A673 (cell line): ENCODE measurements around the gene SYNC. TPM values are rescaled to one million over a fixed set of nuclear protein-coding genes. Genes with fewer than 3 reads are reported as not detected.

Source experiments
- BruUV-seq: library from RNA; stranded (reverse); fragments of 400-500 nt; replicated peaks from 2 replicates; lab custom pipeline; 2021; lab: Mats Ljungman, UMichigan
- CTCF ChIA-PET: fragments of 300-600 bp; sonication (Branson Sonifier 250); formaldehyde crosslinking; loops from one replicate; lab custom pipeline; 2022; ENCODE audit warnings: antibody characterized with exemption; lab: Charles Lee
- POLR2A ChIA-PET: fragments of 300-600 bp; sonication (Branson Sonifier 250); formaldehyde crosslinking; loops from one replicate; lab custom pipeline; 2022; ENCODE audit warnings: antibody characterized with exemption; ENCODE audit not compliant: low non-redundant PET; lab: Charles Lee
- DNase-seq: peaks from one replicate; pipeline ENCODE4 v3.0.0-alpha.2; 2015; ENCODE audit warnings: low spot score
- H3K27ac ChIP-seq: fragments of 200-600 bp; sonication (generic); 2 replicates; pipeline ENCODE4 v1.5.1; 2016; ENCODE audit warnings: mixed run types, low read depth, mild to moderate bottlenecking, mixed read lengths, antibody characterized with exemption, low read length; ENCODE audit not compliant: poor library complexity, severe bottlenecking
- H3K27me3 ChIP-seq: fragments of 200-600 bp; sonication (generic); replicated peaks from 2 replicates; pipeline ENCODE4 v1.6.1; 2017; ENCODE audit warnings: mixed run types, low read depth, mild to moderate bottlenecking, mixed read lengths, antibody characterized with exemption, low read length; ENCODE audit not compliant: insufficient read depth, poor library complexity
- H3K36me3 ChIP-seq: fragments of 200-600 bp; sonication (generic); 2 replicates; pipeline ENCODE4 v1.6.1; 2016; ENCODE audit warnings: mixed run types, mild to moderate bottlenecking, mixed read lengths, antibody characterized with exemption, low read length; ENCODE audit not compliant: insufficient read depth, poor library complexity, severe bottlenecking
- H3K4me1 ChIP-seq: fragments of 200-600 bp; sonication (generic); 2 replicates; pipeline ENCODE4 v1.6.1; 2017; ENCODE audit warnings: mixed run types, mild to moderate bottlenecking, mixed read lengths, antibody characterized with exemption, low read length; ENCODE audit not compliant: insufficient read depth, poor library complexity, severe bottlenecking
- H3K4me3 ChIP-seq: fragments of 200-600 bp; sonication (generic); 2 replicates; pipeline ENCODE4 v1.5.1; 2016; ENCODE audit warnings: low read depth, mixed run types, mild to moderate bottlenecking, mixed read lengths, low read length; ENCODE audit not compliant: poor library complexity, severe bottlenecking
- H3K9me3 ChIP-seq: fragments of 200-600 bp; sonication (generic); 2 replicates; pipeline ENCODE4 v1.6.1; 2016; ENCODE audit warnings: mixed run types, low read depth, mild to moderate bottlenecking, mixed read lengths, antibody characterized with exemption, low read length; ENCODE audit not compliant: poor library complexity, severe bottlenecking
- EZH2 ChIP-seq: fragments of 200-600 bp; sonication (generic); IDR thresholded peaks from 2 replicates; pipeline ENCODE4 v1.6.1; 2017; ENCODE audit warnings: borderline replicate concordance, low read depth, mild to moderate bottlenecking, mixed read lengths, antibody characterized with exemption, low read length; ENCODE audit not compliant: poor library complexity, severe bottlenecking
- intact Hi-C: fragments of 100-400 bp; cut with micrococcal nuclease; formaldehyde crosslinking; loops from one replicate; pipeline ENCODE4 v1.10.0; 2022; ENCODE audit not compliant: unreplicated experiment
- total RNA-seq: library from RNA; stranded (reverse); gene quantifications from 2 replicates; pipeline ENCODE4 v1.2.3, GENCODE V29; 2021
- TF ChIP-seq, protein P1 (sequence below): fragments of 300-800, 200-600 bp; sonication (generic); conservative IDR thresholded peaks from 2 replicates; pipeline ENCODE4 v1.5.1; 2017; ENCODE audit warnings: low read depth, mild to moderate bottlenecking, antibody characterized with exemption, low read length, moderate library complexity, mixed read lengths

The SYNC gene
- total RNA-seq, 1 experiment from 2014 or later = 0.71 TPM

DNA sequence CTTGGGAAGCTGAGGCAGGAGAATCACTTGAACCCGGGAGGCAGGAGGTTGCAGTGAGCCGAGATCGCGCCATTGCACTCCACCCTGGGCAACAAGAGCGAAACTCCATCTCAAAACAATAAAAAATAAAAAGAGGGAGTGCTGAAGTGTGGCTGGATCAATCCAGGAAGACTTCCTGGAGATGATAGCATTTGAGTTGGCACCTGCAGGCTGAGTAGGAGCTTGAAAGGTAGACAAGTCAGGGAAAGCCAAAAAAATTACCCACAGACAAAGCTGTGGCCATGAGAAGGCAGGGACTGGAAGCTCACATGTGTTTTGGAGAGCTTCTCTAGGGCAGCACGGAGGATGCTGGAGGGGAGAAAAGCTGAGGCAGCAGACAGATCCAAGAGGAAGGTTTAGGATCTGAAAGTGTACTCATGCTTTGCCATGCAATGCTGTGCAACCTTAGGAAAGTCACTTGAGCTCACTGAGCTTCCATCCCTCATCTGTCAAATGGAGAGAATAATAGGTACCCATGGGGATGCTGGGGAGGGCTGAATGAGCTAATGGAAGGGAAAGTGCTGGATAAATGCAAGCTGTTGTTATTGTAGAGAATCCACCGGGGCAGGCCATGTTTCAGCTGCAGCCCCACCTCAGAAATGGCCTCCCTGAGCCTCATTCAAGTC lies 26.0 kb upstream of the SYNC start:
- Histone ChIP-seq H3K36me3 (no peaks in the 10 kb centered on the region), H3K4me1 (peaks cover 14% of the 10 kb centered on the region), H3K4me3 (no peak overlapping the region), H3K27me3 (no peaks in the 10 kb centered on the region), H3K27ac (no peak overlapping the region), H3K9me3 (no peaks in the 10 kb centered on the region)
- TF ChIP-seq EZH2 = no peak
- TF ChIP-seq, protein P1, sequence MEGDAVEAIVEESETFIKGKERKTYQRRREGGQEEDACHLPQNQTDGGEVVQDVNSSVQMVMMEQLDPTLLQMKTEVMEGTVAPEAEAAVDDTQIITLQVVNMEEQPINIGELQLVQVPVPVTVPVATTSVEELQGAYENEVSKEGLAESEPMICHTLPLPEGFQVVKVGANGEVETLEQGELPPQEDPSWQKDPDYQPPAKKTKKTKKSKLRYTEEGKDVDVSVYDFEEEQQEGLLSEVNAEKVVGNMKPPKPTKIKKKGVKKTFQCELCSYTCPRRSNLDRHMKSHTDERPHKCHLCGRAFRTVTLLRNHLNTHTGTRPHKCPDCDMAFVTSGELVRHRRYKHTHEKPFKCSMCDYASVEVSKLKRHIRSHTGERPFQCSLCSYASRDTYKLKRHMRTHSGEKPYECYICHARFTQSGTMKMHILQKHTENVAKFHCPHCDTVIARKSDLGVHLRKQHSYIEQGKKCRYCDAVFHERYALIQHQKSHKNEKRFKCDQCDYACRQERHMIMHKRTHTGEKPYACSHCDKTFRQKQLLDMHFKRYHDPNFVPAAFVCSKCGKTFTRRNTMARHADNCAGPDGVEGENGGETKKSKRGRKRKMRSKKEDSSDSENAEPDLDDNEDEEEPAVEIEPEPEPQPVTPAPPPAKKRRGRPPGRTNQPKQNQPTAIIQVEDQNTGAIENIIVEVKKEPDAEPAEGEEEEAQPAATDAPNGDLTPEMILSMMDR = no peak
- DNase-seq = no peak
- POLR2A ChIA-PET = no interaction called here
- no TSS peak for BruUV-seq
- CTCF ChIA-PET = no interaction called here
- intact Hi-C loops = no loop called here

DNA sequence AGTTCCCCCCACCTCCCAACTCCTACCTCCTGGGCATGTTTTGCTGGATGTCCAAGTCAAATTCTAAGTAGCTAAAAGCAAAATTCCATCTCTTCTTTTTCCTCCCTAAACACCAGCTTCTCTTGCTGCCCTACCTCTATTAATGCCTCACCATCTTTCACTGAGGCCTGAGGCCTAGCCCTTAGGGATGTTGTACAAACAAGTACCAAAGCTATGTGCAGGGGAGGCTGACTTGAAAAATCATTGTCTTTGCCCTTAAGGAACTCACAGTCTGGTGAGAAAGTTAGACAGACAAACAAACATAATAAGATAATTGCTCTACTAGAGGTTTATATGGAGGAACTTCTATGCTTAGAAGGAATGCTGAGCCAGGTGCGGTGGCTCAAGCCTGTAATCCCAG lies 25.3 kb upstream of the SYNC start:
- intact Hi-C loops = no loop called here
- POLR2A ChIA-PET = no interaction called here
- TF ChIP-seq, protein P1 = no peak
- TF ChIP-seq EZH2 = no peak

DNA sequence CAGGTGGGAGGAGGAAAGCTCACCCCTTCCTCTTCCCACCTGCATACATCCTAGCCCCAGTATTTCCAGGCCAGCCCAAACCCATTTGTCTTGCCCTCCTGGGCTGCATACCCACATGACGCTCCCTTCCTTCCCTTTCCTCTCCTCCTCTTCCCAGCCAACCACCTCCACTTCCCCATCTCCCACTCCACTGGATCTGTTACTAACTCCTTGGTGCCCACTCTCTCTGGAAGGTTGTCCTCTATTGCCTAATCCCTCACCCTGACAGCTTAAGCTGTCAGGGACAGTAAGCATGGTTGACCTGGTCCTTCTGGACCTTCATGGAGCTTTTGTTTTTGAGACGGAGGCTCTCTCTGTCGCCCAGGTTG lies 23.0 kb upstream of the SYNC start:
- Histone ChIP-seq H3K4me3 (no peak overlapping the region), H3K27me3 (no peaks in the 10 kb centered on the region), H3K9me3 (no peaks in the 10 kb centered on the region), H3K4me1 (peaks cover 14% of the 10 kb centered on the region), H3K27ac (peak overlapping the region; percentile 67), H3K36me3 (no peaks in the 10 kb centered on the region)
- TF ChIP-seq EZH2 = no peak
- TF ChIP-seq, protein P1 = no peak
- intact Hi-C loops = no loop called here
- TSS peak; percentile 49 for BruUV-seq
- DNase-seq = no peak
- ChIA-PET POLR2A (no interaction called here), CTCF (no interaction called here)

More for the DNA sequence above, 25.3 kb upstream of the SYNC start:
- Histone ChIP-seq H3K9me3 (no peaks in the 10 kb centered on the region), H3K27ac (no peak overlapping the region), H3K4me1 (peaks cover 14% of the 10 kb centered on the region), H3K27me3 (no peaks in the 10 kb centered on the region), H3K4me3 (no peak overlapping the region), H3K36me3 (no peaks in the 10 kb centered on the region)
- DNase-seq = no peak
- no TSS peak for BruUV-seq
- CTCF ChIA-PET = interaction anchor here (0.6 kb wide), 1 partner anchor 207 kb away, joined by 4 read pairs; no protein-coding TSS in a partner anchor
